ENCODE results near the gene CLIC3.

- TF ChIP-seq CTCF (IDR thresholded peaks at IDR 0.05) (no peak), POLR2A (IDR thresholded peaks at IDR 0.05) (no peak)
These were observed 49.9 kb downstream of the CLIC3 start for GRCh38 chr9:136946228-136947027.
